ENCODE data around the gene XXYLT1.
"Not testable (repeated sequence)": the region's sequence is repeated elsewhere in the genome, so short reads cannot be mapped to it uniquely, and the experiment has no call there.

Gene XXYLT1

GRCh38 chr3:195226900-195227447 lies 44.0 kb downstream of the XXYLT1 start:
- no peak for DNase-seq (ENCODE audit: low read depth, low spot score)

- DNase-seq (ENCODE audit: low read depth, low spot score) = no peak
Observed at GRCh38 chr3:195226445-195226844, 44.5 kb downstream of the XXYLT1 start.

GRCh38 chr3:195224980-195225580 lies 45.9 kb downstream of the XXYLT1 start:
- no peak for DNase-seq (ENCODE audit: low read depth, low spot score)

GRCh38 chr3:195224156-195224979 lies 46.6 kb downstream of the XXYLT1 start:
- DNase-seq (ENCODE audit: low read depth, low spot score) = peak; percentile 47

GRCh38 chr3:195221876-195222617 lies 48.9 kb downstream of the XXYLT1 start:
- no peak for DNase-seq (ENCODE audit: low read depth, low spot score)

GRCh38 chr3:195221015-195221853 lies 49.7 kb downstream of the XXYLT1 start:
- DNase-seq (ENCODE audit: low read depth, low spot score) = no peak

- DNase-seq (ENCODE audit: low read depth, low spot score) = no peak
Observed at GRCh38 chr3:195219351-195220230, 51.4 kb downstream of the XXYLT1 start.

GRCh38 chr3:195218331-195218730 lies 52.6 kb downstream of the XXYLT1 start:
- DNase-seq (ENCODE audit: low read depth, low spot score) = not testable (repeated sequence)

- not testable (repeated sequence) for DNase-seq (ENCODE audit: low read depth, low spot score)
Observed at GRCh38 chr3:195215576-195215975, 55.4 kb downstream of the XXYLT1 start.

GRCh38 chr3:195214381-195214780 lies 56.6 kb downstream of the XXYLT1 start:
- no peak for DNase-seq (ENCODE audit: low read depth, low spot score)

GRCh38 chr3:195213639-195214315 lies 57.2 kb downstream of the XXYLT1 start:
- DNase-seq (ENCODE audit: low read depth, low spot score) = no peak

GRCh38 chr3:195212749-195213375 lies 58.1 kb downstream of the XXYLT1 start:
- no peak for DNase-seq (ENCODE audit: low read depth, low spot score)

- no peak for DNase-seq (ENCODE audit: low read depth, low spot score)
Observed at GRCh38 chr3:195212033-195212748, 58.8 kb downstream of the XXYLT1 start.

- peak; percentile 94 for DNase-seq (ENCODE audit: low read depth, low spot score)
Observed at GRCh38 chr3:195210266-195210973, 60.5 kb downstream of the XXYLT1 start.

GRCh38 chr3:195209847-195210265 lies 61.1 kb downstream of the XXYLT1 start:
- no peak for DNase-seq (ENCODE audit: low read depth, low spot score)

GRCh38 chr3:195209083-195209846 lies 61.7 kb downstream of the XXYLT1 start:
- no peak for DNase-seq (ENCODE audit: low read depth, low spot score)

- no peak for DNase-seq (ENCODE audit: low read depth, low spot score)
Observed at GRCh38 chr3:195208631-195209030, 62.3 kb downstream of the XXYLT1 start.

Data from smooth muscle cell of the brain vasculature (primary cell).